Thyroid gland (tissue), 4 donors: ENCODE results near the gene SLC66A1.

Experiments
- CTCF ChIP-seq, 6 experiments: fragments of 200-600 bp in 3 of 6; fragments of 450-650 bp in 3 of 6; sonication (generic) in 3 of 6; IDR thresholded peaks; one replicate each; pipeline ENCODE4 v1.5.1; 2016 to 2019; ENCODE audit warnings: antibody characterized with exemption in 6 of 6, mild to moderate bottlenecking in 2 of 6, inconsistent platforms in 1 of 6, moderate library complexity in 1 of 6
- POLR2A ChIP-seq, 2 donors: fragments of 450-650 bp; IDR thresholded peaks; one replicate each; pipeline ENCODE4 v1.6.1; 2017; ENCODE audit warnings: antibody characterized with exemption in 2 of 2, mild to moderate bottlenecking in 2 of 2, moderate library complexity in 1 of 2

- TF ChIP-seq POLR2A (IDR thresholded peaks at IDR 0.05): no peak
- no peak for TF ChIP-seq CTCF (IDR thresholded peaks at IDR 0.05)
Measured at GRCh38 chr1:19310061-19310460, 2.1 kb upstream of the SLC66A1 start.
